HG03521 (cell line): ENCODE data around the gene ADAM21.
"Not testable (repeated sequence)": the region's sequence is repeated elsewhere in the genome, so short reads cannot be mapped to it uniquely, and the experiment has no call there.

Experiments
- ATAC-seq: cut with Tn5 transposase; IDR thresholded peaks from one replicate; pipeline ENCODE4 v1.9.1; 2021; ENCODE audit warnings: mild to moderate bottlenecking, moderate library complexity; ENCODE audit not compliant: unreplicated experiment

ADAM21 gene

GRCh38 chr14:70451874-70452273 lies at the start of gene ADAM21:
Gene ADAM21 (plus strand): TSS chr14:70452174. CDS start chr14:70457500, 5,326 bp downstream.
- ATAC-seq: no peak

- ATAC-seq: not testable (repeated sequence)
Measured at GRCh38 chr14:70403335-70403734, 48.6 kb upstream of the ADAM21 start.

GRCh38 chr14:70406216-70406615 lies 45.8 kb upstream of the ADAM21 start:
- ATAC-seq: not testable (repeated sequence)

- no peak for ATAC-seq
Measured at GRCh38 chr14:70407621-70408020, 44.4 kb upstream of the ADAM21 start.

- ATAC-seq: no peak
Measured at GRCh38 chr14:70415788-70416187, 36.2 kb upstream of the ADAM21 start.

- ATAC-seq: no peak
Measured at GRCh38 chr14:70416338-70416724, 35.6 kb upstream of the ADAM21 start.

GRCh38 chr14:70416725-70417349 lies 35.1 kb upstream of the ADAM21 start, which contains the start of gene SYNJ2BP:
Gene SYNJ2BP (minus strand): TSS chr14:70417090. CDS start chr14:70416963, 127 bp downstream.
- ATAC-seq: no peak

- not testable (repeated sequence) for ATAC-seq
Measured at GRCh38 chr14:70419270-70419931, 32.6 kb upstream of the ADAM21 start.

GRCh38 chr14:70422538-70422937 lies 29.4 kb upstream of the ADAM21 start:
- ATAC-seq: no peak

- no peak for ATAC-seq
Measured at GRCh38 chr14:70425354-70425753, 26.6 kb upstream of the ADAM21 start.

GRCh38 chr14:70426555-70426954 lies 25.4 kb upstream of the ADAM21 start:
- ATAC-seq: not testable (repeated sequence)

- no peak for ATAC-seq
Measured at GRCh38 chr14:70436867-70437266, 15.1 kb upstream of the ADAM21 start.

GRCh38 chr14:70441641-70442040 lies 10.3 kb upstream of the ADAM21 start:
- no peak for ATAC-seq

GRCh38 chr14:70442750-70443149 lies 9.2 kb upstream of the ADAM21 start:
- ATAC-seq: no peak

GRCh38 chr14:70448633-70449340 lies 3.2 kb upstream of the ADAM21 start:
- no peak for ATAC-seq

- no peak for ATAC-seq
Measured at GRCh38 chr14:70454731-70455130, 2.8 kb downstream of the ADAM21 start.

- no peak for ATAC-seq
Measured at GRCh38 chr14:70468731-70469130, 16.8 kb downstream of the ADAM21 start.

- not testable (repeated sequence) for ATAC-seq
Measured at GRCh38 chr14:70470863-70471563, 19.0 kb downstream of the ADAM21 start.

- ATAC-seq: no peak
Measured at GRCh38 chr14:70472253-70473159, 20.5 kb downstream of the ADAM21 start.

- ATAC-seq: no peak
Measured at GRCh38 chr14:70473825-70474224, 21.9 kb downstream of the ADAM21 start.
